SK-N-SH treated with all-trans-retinoic acid at 6 μM for 48 hours (cell line): ENCODE measurements around the gene MARCHF6.

Source experiments
- ATAC-seq: fragments of 200-7000 bp; cut with Tn5 transposase; 3 replicates; pipeline ENCODE4 v1.9.1; 2020; ENCODE audit warnings: mild to moderate bottlenecking, moderate library complexity
- ARNTL ChIP-seq: fragments of 450-650 bp; formaldehyde crosslinking; IDR thresholded peaks from 2 replicates; pipeline ENCODE4 v1.5.0; 2020; ENCODE audit warnings: low read depth, mild to moderate bottlenecking, moderate library complexity, borderline replicate concordance
- BACH2 ChIP-seq: fragments of 250-450 bp; sonication (Bioruptor Pico); IDR thresholded peaks from 2 replicates; pipeline ENCODE4 v1.9.0; 2021; ENCODE audit warnings: mild to moderate bottlenecking, borderline replicate concordance
- CREB5 ChIP-seq: fragments of 250-450 bp; sonication (Bioruptor Pico); IDR thresholded peaks from 2 replicates; pipeline ENCODE4 v1.5.1; 2020; ENCODE audit warnings: low read depth, mild to moderate bottlenecking, moderate library complexity
- CSDC2 ChIP-seq: fragments of 250-450 bp; sonication (Bioruptor Pico); IDR thresholded peaks from 2 replicates; pipeline ENCODE4 v1.5.0; 2020; ENCODE audit warnings: mild to moderate bottlenecking, moderate library complexity
- CSRNP3 ChIP-seq: fragments of 250-450 bp; sonication (Bioruptor Pico); IDR thresholded peaks from 2 replicates; pipeline ENCODE4 v1.5.1; 2021; ENCODE audit warnings: mild to moderate bottlenecking, moderate library complexity
- GLIS3 ChIP-seq: fragments of 250-450 bp; sonication (Bioruptor Pico); IDR thresholded peaks from 2 replicates; pipeline ENCODE4 v1.5.0; 2020; ENCODE audit warnings: mild to moderate bottlenecking, moderate library complexity
- ISL1 ChIP-seq: fragments of 250-450 bp; sonication (Bioruptor Pico); IDR thresholded peaks from 2 replicates; pipeline ENCODE4 v2.1.2; 2022; ENCODE audit warnings: mild to moderate bottlenecking, moderate library complexity
- PATZ1 ChIP-seq: fragments of 250-450 bp; sonication (Bioruptor Pico); IDR thresholded peaks from 2 replicates; pipeline ENCODE4 v1.8.0; 2020; ENCODE audit warnings: mild to moderate bottlenecking, moderate library complexity, borderline replicate concordance
- POU6F1 ChIP-seq: fragments of 250-450 bp; sonication (Bioruptor Pico); IDR thresholded peaks from 2 replicates; pipeline ENCODE4 v1.8.0; 2021; ENCODE audit warnings: low read depth, mild to moderate bottlenecking, moderate library complexity, borderline replicate concordance
- PPARA ChIP-seq: fragments of 250-450 bp; sonication (Bioruptor Pico); IDR thresholded peaks from 2 replicates; pipeline ENCODE4 v1.5.0; 2020; ENCODE audit warnings: mild to moderate bottlenecking, borderline replicate concordance
- RARB ChIP-seq: fragments of 250-450 bp; sonication (Bioruptor Pico); IDR thresholded peaks from 2 replicates; pipeline ENCODE4 v1.8.0; 2021; ENCODE audit warnings: mild to moderate bottlenecking, moderate library complexity
- SNAI2 ChIP-seq: fragments of 250-450 bp; sonication (Bioruptor Pico); IDR thresholded peaks from 2 replicates; pipeline ENCODE4 v1.5.0; 2020; ENCODE audit warnings: mild to moderate bottlenecking, moderate library complexity
- TCF4 ChIP-seq: fragments of 250-450 bp; sonication (Bioruptor Pico); IDR thresholded peaks from 2 replicates; pipeline ENCODE4 v1.8.0; 2021; ENCODE audit warnings: mild to moderate bottlenecking, moderate library complexity, borderline replicate concordance
- TOX ChIP-seq: fragments of 250-450 bp; sonication (Bioruptor Pico); IDR thresholded peaks from 2 replicates; pipeline ENCODE4 v1.8.0; 2021; ENCODE audit warnings: mild to moderate bottlenecking, moderate library complexity, borderline replicate concordance
- TSHZ2 ChIP-seq: fragments of 250-450 bp; sonication (Bioruptor Pico); IDR thresholded peaks from 2 replicates; pipeline ENCODE4 v1.5.0; 2020; ENCODE audit warnings: mild to moderate bottlenecking, moderate library complexity
- ZC3H10 ChIP-seq: fragments of 250-450 bp; sonication (Bioruptor Pico); IDR thresholded peaks from 2 replicates; pipeline ENCODE4 v1.5.1; 2021; ENCODE audit warnings: mild to moderate bottlenecking, moderate library complexity
- ZFP3 ChIP-seq: fragments of 250-450 bp; sonication (Bioruptor Pico); IDR thresholded peaks from 2 replicates; pipeline ENCODE4 v1.5.0; 2020; ENCODE audit warnings: mild to moderate bottlenecking, moderate library complexity
- ZFP30 ChIP-seq: fragments of 450-650 bp; formaldehyde crosslinking; IDR thresholded peaks from 2 replicates; pipeline ENCODE4 v1.5.0; 2022; ENCODE audit warnings: mild to moderate bottlenecking, moderate library complexity
- ZNF565 ChIP-seq: fragments of 450-650 bp; formaldehyde crosslinking; conservative IDR thresholded peaks from 2 replicates; pipeline ENCODE4 v1.5.0; 2020; ENCODE audit warnings: low read depth, mild to moderate bottlenecking, moderate library complexity
- ZNF70 ChIP-seq: fragments of 450-650 bp; formaldehyde crosslinking; IDR thresholded peaks from 2 replicates; pipeline ENCODE4 v1.5.0; 2020; ENCODE audit warnings: mild to moderate bottlenecking, moderate library complexity
- ZNF8 ChIP-seq: fragments of 450-650 bp; formaldehyde crosslinking; IDR thresholded peaks from 2 replicates; pipeline ENCODE4 v1.5.0; 2020; ENCODE audit warnings: mild to moderate bottlenecking, moderate library complexity

Gene MARCHF6

GRCh38 chr5:10366310-10367272, 13.1 kb downstream of the MARCHF6 start:
- TF ChIP-seq RARB (CRISPR knock-in tag) (no peak), POU6F1 (CRISPR knock-in tag) (no peak), TSHZ2 (no peak), ARNTL (CRISPR knock-in tag) (no peak), ZC3H10 (CRISPR knock-in tag) (no peak), CSRNP3 (CRISPR knock-in tag) (no peak), CREB5 (CRISPR knock-in tag) (no peak), PATZ1 (no peak), GLIS3 (CRISPR knock-in tag) (no peak), PPARA (no peak), ISL1 (CRISPR knock-in tag) (no peak), SNAI2 (CRISPR knock-in tag) (no peak), ZNF565 (CRISPR knock-in tag) (no peak), ZNF70 (no peak), ZFP30 (CRISPR knock-in tag) (no peak), ZFP3 (CRISPR knock-in tag) (no peak), TCF4 (CRISPR knock-in tag) (no peak), BACH2 (CRISPR knock-in tag) (no peak), TOX (no peak)
- ATAC-seq, result peak; percentile 71

- no peak for TF ChIP-seq RARB (CRISPR knock-in tag)
- no peak for ATAC-seq
These were observed 14.1 kb downstream of the MARCHF6 start for GRCh38 chr5:10367579-10367978.

GRCh38 chr5:10370931-10371330, 17.4 kb downstream of the MARCHF6 start:
- ATAC-seq, result no peak
- no peak for TF ChIP-seq ZNF565 (CRISPR knock-in tag)
- no peak for TF ChIP-seq PATZ1
- no peak for TF ChIP-seq RARB (CRISPR knock-in tag)
- no peak for TF ChIP-seq GLIS3 (CRISPR knock-in tag)
- TF ChIP-seq CREB5 (CRISPR knock-in tag), result no peak
- no peak for TF ChIP-seq TCF4 (CRISPR knock-in tag)
- no peak for TF ChIP-seq CSRNP3 (CRISPR knock-in tag)
- TF ChIP-seq ARNTL (CRISPR knock-in tag), result no peak
- TF ChIP-seq ZNF8, result no peak
- TF ChIP-seq BACH2 (CRISPR knock-in tag), result no peak
- no peak for TF ChIP-seq SNAI2 (CRISPR knock-in tag)
- TF ChIP-seq CSDC2 (CRISPR knock-in tag), result no peak
- no peak for TF ChIP-seq ISL1 (CRISPR knock-in tag)
- TF ChIP-seq ZFP3 (CRISPR knock-in tag), result no peak
- TF ChIP-seq ZNF70, result no peak
